ENCODE results near the gene RYK.

RYK gene

DNA sequence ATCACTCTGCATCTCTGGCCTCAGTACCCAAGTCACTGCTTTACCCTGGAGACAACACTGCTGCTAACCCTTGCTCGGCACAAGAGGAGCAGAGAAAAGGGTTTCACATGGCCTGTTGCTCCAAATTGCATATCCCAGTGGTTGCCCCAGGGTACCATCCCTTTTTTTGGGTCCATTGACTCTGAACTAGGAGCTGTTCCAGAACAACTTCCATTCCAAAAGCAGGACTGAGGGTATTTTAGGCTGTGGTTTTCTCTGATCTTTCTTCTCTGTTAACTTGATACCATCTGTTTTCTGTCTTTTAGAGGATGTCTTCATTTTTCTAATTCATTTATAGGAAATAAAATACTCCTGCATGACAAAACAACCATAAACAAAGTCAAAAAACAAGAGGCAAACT, 17.3 kb upstream of the RYK start:
- H3K27ac ChIP-seq: no peak overlapping the region

DNA sequence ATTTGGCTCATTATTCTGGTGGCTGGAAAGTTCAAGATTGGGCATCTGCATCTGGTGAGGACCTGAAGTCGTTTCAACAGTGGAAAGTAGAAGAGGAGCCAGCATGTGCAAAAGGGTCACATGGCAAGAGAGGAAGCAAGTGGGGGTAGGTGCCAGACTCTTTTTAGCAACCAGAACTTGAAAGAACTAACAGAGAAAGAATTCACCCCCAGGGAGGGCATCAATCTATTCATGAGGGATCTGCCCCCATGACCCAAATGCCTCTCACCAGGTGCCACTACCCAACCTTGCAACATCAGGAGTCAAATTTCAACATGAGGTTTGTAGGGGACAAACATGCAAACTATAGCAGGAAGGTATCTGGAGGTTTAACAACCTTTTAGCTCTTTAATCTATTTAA, 10.3 kb upstream of the RYK start:
- H4K20me1 ChIP-seq (ENCODE audit: insufficient read depth): no peaks in the 10 kb centered on the region
- no peak overlapping the region for H3K4me2 ChIP-seq
- H3K4me3 ChIP-seq (IDR thresholded peaks at IDR 0.05; ENCODE audit: insufficient read depth, low read depth, low read length): no peak overlapping the region
- no peaks in the 10 kb centered on the region for H3K27me3 ChIP-seq (ENCODE audit: insufficient read depth, low read depth)
- TF ChIP-seq, protein P1, sequence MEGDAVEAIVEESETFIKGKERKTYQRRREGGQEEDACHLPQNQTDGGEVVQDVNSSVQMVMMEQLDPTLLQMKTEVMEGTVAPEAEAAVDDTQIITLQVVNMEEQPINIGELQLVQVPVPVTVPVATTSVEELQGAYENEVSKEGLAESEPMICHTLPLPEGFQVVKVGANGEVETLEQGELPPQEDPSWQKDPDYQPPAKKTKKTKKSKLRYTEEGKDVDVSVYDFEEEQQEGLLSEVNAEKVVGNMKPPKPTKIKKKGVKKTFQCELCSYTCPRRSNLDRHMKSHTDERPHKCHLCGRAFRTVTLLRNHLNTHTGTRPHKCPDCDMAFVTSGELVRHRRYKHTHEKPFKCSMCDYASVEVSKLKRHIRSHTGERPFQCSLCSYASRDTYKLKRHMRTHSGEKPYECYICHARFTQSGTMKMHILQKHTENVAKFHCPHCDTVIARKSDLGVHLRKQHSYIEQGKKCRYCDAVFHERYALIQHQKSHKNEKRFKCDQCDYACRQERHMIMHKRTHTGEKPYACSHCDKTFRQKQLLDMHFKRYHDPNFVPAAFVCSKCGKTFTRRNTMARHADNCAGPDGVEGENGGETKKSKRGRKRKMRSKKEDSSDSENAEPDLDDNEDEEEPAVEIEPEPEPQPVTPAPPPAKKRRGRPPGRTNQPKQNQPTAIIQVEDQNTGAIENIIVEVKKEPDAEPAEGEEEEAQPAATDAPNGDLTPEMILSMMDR (conservative IDR thresholded peaks at IDR 0.05; ENCODE audit: low read depth, low read length): no peak
- H3K79me2 ChIP-seq (ENCODE audit: insufficient read depth, low read depth): no peaks in the 10 kb centered on the region
- no peak overlapping the region for H3K27ac ChIP-seq
- peaks cover 23% of the 10 kb centered on the region for H3K4me1 ChIP-seq (ENCODE audit: low read depth, poor library complexity, severe bottlenecking)
- H3K36me3 ChIP-seq (ENCODE audit: insufficient read depth): no peaks in the 10 kb centered on the region
- H3K9ac ChIP-seq: no peak overlapping the region
- H2AFZ ChIP-seq (ENCODE audit: low read depth): no peak overlapping the region

More for the DNA sequence above, 17.3 kb upstream of the RYK start:
- Histone ChIP-seq H3K4me2 (no peak overlapping the region), H2AFZ (ENCODE audit: low read depth) (no peak overlapping the region), H3K79me2 (ENCODE audit: insufficient read depth, low read depth) (no peaks in the 10 kb centered on the region), H3K9ac (no peak overlapping the region), H3K4me3 (IDR thresholded peaks at IDR 0.05; ENCODE audit: insufficient read depth, low read depth, low read length) (no peak overlapping the region), H3K36me3 (ENCODE audit: insufficient read depth) (no peaks in the 10 kb centered on the region), H3K27me3 (ENCODE audit: insufficient read depth, low read depth) (no peaks in the 10 kb centered on the region), H3K4me1 (ENCODE audit: low read depth, poor library complexity, severe bottlenecking) (no peaks in the 10 kb centered on the region), H4K20me1 (ENCODE audit: insufficient read depth) (no peaks in the 10 kb centered on the region)
- TF ChIP-seq, protein P1 (conservative IDR thresholded peaks at IDR 0.05; ENCODE audit: low read depth, low read length): no peak

DNA sequence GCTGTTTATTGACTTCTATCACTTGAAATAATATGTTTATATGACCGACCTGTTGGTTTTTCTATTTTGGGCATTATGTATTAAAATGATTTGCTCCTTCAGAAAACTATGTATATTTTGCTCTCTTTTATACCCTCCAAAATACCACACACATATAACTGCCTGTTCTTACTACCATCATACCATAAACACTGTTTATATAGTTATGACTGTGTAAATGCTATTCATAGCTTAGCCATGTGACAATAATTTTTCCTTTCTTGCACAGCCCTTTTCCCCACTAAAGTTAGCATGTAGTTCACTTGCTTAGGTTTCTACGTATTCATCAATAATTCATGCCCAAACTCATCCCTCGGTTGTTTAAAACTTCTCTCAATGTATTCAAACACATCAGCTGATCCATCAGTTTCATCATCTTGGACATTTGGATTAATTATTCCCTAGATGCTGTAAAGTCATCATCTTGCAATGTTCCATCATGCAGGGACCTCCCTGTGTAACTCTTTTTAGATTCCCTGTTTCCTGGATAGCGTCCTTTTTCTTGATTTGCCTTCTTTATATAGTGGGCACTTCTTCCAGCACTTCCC, 8.2 kb upstream of the RYK start:
- no peak overlapping the region for H3K4me2 ChIP-seq
- no peaks in the 10 kb centered on the region for H3K79me2 ChIP-seq (ENCODE audit: insufficient read depth, low read depth)
- TF ChIP-seq, protein P1 (conservative IDR thresholded peaks at IDR 0.05; ENCODE audit: low read depth, low read length): no peak
- peaks cover 9% of the 10 kb centered on the region; the same call in 1 of the 2 replicates for H3K27me3 ChIP-seq (ENCODE audit: insufficient read depth, low read depth)
- H2AFZ ChIP-seq (ENCODE audit: low read depth): no peak overlapping the region
- no peak overlapping the region for H3K9ac ChIP-seq
- no peaks in the 10 kb centered on the region for H3K36me3 ChIP-seq (ENCODE audit: insufficient read depth)
- H3K4me1 ChIP-seq (ENCODE audit: low read depth, poor library complexity, severe bottlenecking): peaks cover 44% of the 10 kb centered on the region
- no peak overlapping the region for H3K27ac ChIP-seq
- H3K4me3 ChIP-seq (IDR thresholded peaks at IDR 0.05; ENCODE audit: insufficient read depth, low read depth, low read length): no peak overlapping the region
- no peaks in the 10 kb centered on the region for H4K20me1 ChIP-seq (ENCODE audit: insufficient read depth)

DNA sequence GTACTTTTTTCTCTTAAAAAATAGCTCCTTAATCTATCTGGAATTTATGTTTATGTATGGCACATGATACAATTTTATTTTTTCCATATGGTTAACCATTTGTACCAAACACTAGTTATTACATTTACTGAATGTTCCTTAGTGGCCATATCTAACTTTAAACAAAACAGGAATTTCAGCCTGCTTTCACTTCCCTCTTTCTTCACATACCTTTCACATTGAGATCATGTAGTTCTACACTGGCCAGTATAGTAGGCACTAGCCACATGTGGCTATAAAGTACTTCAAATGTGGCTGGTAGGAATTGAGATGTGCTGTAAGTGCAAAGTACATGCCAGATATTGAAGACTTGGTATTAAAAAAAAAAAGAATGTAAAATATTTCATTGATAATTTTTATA, 4.7 kb upstream of the RYK start:
- no peaks in the 10 kb centered on the region for H3K79me2 ChIP-seq (ENCODE audit: insufficient read depth, low read depth)
- peak overlapping the region; percentile 44 for H3K4me3 ChIP-seq (IDR thresholded peaks at IDR 0.05; ENCODE audit: insufficient read depth, low read depth, low read length)
- peaks cover 9% of the 10 kb centered on the region; the same call in 1 of the 2 replicates for H3K27me3 ChIP-seq (ENCODE audit: insufficient read depth, low read depth)
- no peak overlapping the region for H3K27ac ChIP-seq
- H3K4me1 ChIP-seq (ENCODE audit: low read depth, poor library complexity, severe bottlenecking): peaks cover 57% of the 10 kb centered on the region
- no peaks in the 10 kb centered on the region for H3K36me3 ChIP-seq (ENCODE audit: insufficient read depth)
- H3K9ac ChIP-seq: no peak overlapping the region
- H2AFZ ChIP-seq (ENCODE audit: low read depth): no peak overlapping the region
- TF ChIP-seq, protein P1 (conservative IDR thresholded peaks at IDR 0.05; ENCODE audit: low read depth, low read length): no peak
- no peak overlapping the region; the same call in 1 of the 2 replicates for H3K4me2 ChIP-seq
- H4K20me1 ChIP-seq (ENCODE audit: insufficient read depth): no peaks in the 10 kb centered on the region

Data from KMS-11 (cell line).